Measurements from ENCODE around the gene TTLL9.
"Not testable (repeated sequence)": the region's sequence is repeated elsewhere in the genome, so short reads cannot be mapped to it uniquely, and the experiment has no call there.

Gene TTLL9, protein sequence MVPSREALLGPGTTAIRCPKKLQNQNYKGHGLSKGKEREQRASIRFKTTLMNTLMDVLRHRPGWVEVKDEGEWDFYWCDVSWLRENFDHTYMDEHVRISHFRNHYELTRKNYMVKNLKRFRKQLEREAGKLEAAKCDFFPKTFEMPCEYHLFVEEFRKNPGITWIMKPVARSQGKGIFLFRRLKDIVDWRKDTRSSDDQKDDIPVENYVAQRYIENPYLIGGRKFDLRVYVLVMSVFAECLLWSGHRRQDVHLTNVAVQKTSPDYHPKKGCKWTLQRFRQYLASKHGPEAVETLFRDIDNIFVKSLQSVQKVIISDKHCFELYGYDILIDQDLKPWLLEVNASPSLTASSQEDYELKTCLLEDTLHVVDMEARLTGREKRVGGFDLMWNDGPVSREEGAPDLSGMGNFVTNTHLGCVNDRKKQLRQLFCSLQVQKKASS

GRCh38 chr20:31869942-31870725, at the start of gene TTLL9, which contains the start of gene DUSP15:
Gene TTLL9, plus strand, starts transcription at chr20:31870634. Its CDS starts 493 bp downstream, at chr20:31871127.
Gene DUSP15, minus strand, starts transcription at chr20:31870527. Its CDS starts 190 bp downstream, at chr20:31870337.
- peak; percentile 31 for DNase-seq (ENCODE audit: low spot score)

DNA sequence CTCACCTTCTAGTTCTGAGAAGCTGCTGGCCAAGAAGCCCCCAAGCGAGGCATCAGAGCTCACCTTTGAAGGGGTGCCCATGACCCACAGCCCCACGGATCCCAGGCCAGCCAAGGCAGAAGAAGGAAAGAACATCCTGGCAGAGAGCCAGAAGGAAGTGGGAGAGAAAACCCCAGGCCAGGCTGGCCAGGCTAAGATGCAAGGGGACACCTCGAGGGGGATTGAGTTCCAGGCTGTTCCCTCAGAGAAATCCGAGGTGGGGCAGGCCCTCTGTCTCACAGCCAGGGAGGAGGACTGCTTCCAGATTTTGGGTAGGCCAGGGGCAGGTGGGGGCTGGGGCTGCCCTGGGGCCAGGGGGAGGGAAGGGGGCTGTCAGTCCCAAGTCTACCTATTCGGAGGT, 49.0 kb upstream of the TTLL9 start:
- no peak for DNase-seq (ENCODE audit: low spot score)

DNA sequence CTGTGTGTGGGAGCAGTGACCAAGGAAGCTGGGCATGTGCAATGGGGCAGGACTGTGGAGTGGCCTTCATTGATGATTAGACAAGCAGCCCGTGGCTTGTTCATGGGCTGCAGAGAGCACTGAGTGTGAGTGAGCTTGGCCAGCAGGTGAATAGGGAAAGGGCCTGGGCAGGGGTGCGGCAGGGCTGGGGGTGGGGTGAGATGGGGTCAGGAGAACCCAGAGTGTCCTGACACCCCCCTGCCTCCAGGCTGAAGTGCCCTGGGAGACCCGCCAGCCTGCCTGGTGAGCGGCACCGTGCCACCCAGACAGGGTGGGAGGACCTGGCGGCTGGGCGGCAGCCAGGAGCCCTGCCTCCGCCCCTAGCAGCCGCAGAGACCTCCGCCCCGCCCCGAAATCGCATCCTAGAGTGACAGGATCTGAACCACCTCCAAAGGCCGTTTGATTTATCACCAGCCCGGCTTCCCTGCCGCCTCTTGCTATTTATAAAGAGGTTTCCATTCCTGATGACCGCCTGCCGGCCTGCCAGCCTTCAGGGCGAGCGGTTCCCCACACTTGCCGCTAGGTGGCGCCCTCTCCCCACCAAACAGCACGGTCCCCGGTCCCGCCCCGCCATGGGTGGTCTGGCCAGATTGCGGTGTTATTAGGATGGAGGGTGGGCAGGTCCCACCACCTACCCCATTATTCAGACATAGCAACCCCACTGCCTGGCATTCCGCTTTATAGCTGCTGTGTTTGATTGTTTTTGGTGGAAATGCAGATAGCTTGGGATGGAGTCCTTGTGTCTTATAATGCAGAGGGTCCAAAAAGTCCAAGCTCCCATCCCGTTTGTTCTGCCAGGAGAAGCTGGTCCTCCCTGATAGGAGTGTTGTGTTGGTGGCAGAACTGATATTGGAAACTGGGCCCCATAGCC, 47.8 kb upstream of the TTLL9 start:
- DNase-seq (ENCODE audit: low spot score) = peak; percentile 89

DNA sequence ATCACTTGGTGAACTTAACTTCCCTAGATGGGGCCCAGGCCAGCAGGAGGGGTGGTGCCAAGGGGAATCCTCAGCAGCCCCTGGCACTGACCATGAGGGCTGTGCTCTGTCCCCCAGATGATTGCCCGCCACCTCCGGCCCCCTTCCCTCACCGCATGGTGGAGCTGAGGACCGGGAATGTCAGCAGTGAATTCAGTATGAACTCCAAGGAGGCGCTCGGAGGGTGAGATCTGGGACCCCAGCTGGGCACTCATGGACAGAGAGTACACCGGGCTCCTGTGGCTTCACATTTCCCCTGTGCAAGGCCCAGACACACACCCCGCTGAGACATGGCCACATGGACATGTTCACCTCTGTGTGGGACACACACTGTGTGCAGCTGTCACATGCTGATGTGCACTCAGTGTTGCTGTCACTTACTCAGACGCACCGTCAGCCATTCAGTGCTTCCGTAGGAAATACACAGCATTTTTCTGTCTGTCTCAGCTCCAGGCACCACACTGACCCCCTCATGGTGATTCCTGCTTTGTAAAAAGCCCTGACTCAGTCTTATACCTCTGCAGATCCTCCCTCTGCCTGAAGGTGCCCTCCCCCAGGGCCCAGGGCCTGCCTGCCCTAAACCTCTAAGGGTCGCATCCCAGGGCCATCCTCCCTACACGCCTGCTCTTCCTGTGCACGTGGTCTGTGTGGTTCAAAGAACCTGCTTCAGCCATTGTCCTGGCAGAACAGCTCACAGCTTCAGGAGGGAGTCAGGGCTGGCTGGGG, 46.9 kb upstream of the TTLL9 start:
- no peak for DNase-seq (ENCODE audit: low spot score)

DNA sequence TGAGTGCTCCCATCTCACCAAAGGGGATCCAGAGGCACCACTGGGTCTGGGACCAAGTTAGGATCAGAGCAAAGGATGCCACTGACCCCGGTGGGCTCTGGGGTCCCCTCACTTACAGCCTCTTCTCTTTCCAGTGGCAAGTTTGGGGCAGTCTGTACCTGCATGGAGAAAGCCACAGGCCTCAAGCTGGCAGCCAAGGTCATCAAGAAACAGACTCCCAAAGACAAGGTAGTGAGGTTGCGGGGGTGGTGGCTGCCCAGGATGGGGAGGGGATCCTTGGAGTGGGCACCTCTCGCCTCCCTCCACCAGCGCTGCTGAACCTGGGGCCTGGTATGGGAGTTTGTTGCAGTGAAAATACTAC, 46.3 kb upstream of the TTLL9 start:
- no peak for DNase-seq (ENCODE audit: low spot score)

GRCh38 chr20:31824554-31825313, 45.7 kb upstream of the TTLL9 start:
- no peak for DNase-seq (ENCODE audit: low spot score)

- DNase-seq (ENCODE audit: low spot score) = no peak
Observed at GRCh38 chr20:31826074-31826473, 44.4 kb upstream of the TTLL9 start.

DNA sequence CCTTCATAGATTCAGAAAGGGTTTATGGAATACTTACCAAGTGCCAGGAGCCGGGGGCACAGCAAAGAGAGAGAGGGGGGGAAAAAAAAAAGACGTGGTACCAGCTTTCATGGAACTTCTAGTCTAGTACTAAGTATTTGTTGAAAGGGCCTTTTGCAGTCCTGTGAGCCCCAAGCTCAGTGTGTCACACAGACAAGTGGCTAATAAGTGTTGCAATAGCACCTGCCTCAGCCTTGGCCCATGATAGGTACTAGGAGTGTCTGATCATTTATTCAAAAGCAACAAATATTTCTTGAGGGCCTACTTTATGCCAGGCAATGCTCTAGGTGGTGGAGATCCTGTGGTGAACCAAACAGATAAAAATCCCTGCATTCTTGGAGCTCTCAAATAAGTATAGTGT, 43.4 kb upstream of the TTLL9 start:
- no peak for DNase-seq (ENCODE audit: low spot score)

GRCh38 chr20:31828016-31828415, 42.4 kb upstream of the TTLL9 start:
- DNase-seq (ENCODE audit: low spot score) = not testable (repeated sequence)

GRCh38 chr20:31829731-31830130, 40.7 kb upstream of the TTLL9 start:
- no peak for DNase-seq (ENCODE audit: low spot score)

DNA sequence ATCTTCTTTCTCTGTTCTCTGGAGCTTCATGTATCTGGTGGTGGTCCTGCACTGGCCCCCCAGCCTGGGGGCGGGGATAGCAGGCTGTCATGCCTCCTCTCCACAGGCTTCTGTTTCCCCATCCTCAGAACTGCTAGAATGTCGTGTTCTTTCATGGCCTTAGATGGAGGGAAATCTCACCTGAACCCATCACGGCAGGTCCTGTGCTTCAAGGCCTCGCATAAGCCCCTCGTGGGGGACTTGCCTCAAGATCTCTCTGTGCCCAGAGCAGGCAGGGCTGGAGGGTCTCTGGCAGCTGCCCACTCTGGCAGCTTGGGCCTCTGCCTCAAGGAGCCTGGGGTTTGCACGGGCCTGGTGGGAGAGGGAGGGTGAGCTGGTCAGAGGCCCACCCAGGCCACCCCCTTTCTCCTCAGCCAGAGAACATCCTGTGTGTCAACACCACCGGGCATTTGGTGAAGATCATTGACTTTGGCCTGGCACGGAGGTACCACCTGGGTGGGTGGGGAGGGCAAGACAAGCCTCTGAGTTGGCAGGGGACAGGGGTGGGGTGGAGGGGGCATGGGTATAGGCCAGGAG, 39.9 kb upstream of the TTLL9 start:
- no peak for DNase-seq (ENCODE audit: low spot score)

- no peak for DNase-seq (ENCODE audit: low spot score)
Observed at GRCh38 chr20:31831211-31831610, 39.2 kb upstream of the TTLL9 start.

DNA sequence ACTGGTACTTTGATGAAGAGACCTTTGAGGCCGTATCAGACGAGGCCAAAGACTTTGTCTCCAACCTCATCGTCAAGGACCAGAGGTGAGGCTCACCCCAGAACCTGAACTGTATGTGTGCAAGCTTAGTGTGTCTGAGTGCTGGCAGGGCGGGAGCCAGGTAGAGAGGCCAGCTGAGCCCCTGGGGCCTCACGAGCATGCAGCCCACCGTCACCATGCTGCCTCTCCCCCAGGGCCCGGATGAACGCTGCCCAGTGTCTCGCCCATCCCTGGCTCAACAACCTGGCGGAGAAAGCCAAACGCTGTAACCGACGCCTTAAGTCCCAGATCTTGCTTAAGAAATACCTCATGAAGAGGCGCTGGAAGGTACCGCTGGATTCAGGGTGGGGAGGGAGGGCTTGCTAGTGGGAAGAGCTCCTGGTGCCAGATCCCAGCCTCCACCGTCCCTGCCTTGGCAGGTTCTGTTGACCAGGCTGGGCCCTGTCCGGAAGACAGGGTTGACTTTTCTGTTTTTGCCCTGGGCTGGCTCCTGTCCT, 38.6 kb upstream of the TTLL9 start:
- no peak for DNase-seq (ENCODE audit: low spot score)

GRCh38 chr20:31833130-31833930, 37.1 kb upstream of the TTLL9 start:
- peak; percentile 58 for DNase-seq (ENCODE audit: low spot score)

DNA sequence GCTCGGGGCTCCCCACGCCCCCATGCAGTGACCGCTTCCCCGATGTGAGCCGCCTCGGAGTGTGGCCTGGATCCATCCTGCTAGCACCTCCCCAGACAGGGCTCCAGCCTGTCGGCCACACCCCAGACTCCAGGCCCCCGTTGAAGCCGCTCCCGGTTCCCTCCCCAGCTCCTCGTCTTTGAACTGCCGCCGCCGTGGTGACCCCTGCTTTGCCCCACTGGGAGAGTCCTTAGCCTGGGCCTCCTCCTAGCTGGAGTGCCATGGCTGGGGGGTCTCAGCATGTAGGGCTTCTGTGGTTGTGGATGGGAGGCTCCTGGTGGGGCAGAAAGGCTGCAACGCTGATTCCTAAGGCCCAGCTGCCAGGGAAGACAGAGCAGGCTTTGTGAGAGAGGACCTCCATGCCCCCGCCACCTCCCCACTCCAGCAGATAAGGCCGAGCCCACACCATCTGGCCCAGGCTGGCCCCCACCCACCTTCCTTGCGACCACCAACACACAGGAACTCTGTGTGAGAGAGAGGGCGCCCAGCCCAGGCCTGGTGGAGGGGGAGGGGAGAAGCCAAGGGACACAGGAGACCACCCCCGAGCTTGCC, 36.4 kb upstream of the TTLL9 start:
- DNase-seq (ENCODE audit: low spot score) = no peak

DNA sequence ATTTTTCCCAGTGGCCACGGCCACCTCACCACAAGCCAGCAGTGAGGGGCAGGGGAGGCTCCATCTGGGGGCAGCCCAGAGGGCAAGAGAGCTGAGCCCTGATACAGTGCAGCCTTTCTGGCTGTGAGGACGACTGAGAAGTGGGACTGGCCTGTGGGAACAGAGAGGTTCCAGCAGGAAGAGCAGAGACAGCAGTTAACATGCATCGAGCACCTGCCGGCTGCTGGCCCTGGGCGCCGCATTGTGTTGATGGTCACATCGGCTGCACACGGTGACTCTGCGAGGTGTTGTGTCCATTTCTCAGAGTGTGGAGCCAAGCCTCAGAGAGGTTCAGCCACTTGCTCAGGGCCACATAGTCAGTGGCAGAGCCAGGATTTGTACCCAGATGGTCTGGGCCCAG, 34.9 kb upstream of the TTLL9 start:
- no peak for DNase-seq (ENCODE audit: low spot score)

DNA sequence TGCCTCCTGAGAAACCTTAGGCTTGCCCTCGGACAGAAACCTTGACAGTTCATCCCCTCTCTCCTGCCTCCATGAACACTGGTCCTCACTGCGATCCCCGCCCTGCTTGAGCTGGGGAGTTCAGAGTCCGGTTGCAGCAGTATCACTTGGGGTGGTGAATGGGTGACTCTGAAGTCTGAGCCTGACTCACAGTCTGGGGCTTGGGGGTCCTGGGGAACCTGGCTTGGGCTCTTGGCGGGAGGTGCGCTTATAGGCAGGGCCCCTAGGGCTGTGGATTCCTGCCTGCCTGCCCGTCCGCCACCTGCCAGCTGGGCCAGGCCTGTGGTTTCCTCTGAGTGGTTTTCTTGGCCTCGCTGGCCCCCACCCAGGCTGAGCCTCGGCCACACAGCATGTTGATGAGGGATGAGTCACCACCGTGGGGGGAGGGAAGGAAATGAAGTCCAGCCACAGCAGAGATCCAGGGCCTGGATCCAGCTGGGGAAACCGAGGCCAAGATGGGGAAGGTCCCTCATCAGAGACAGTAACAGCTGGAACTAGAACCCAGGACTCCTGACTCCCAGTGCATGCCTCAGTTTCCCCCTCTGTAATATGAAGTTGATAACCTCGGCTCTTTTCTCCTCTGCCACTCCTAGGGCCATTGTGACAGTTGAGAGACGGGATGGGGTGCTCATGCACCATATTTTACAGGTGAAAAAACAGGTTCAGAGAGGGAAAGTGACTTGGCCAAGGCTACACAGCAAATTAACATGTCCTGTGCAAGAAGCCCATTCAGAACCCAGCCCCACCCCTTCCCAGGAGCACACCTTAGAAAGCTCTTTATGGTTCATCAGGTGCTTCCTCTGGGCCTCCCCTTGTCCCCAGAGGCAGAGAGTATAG, 34.2 kb upstream of the TTLL9 start:
- DNase-seq (ENCODE audit: low spot score) = peak; percentile 96

Data from AG08395 (cell line).